ENCODE measurements around the gene GPR176.

The GPR176 gene

DNA sequence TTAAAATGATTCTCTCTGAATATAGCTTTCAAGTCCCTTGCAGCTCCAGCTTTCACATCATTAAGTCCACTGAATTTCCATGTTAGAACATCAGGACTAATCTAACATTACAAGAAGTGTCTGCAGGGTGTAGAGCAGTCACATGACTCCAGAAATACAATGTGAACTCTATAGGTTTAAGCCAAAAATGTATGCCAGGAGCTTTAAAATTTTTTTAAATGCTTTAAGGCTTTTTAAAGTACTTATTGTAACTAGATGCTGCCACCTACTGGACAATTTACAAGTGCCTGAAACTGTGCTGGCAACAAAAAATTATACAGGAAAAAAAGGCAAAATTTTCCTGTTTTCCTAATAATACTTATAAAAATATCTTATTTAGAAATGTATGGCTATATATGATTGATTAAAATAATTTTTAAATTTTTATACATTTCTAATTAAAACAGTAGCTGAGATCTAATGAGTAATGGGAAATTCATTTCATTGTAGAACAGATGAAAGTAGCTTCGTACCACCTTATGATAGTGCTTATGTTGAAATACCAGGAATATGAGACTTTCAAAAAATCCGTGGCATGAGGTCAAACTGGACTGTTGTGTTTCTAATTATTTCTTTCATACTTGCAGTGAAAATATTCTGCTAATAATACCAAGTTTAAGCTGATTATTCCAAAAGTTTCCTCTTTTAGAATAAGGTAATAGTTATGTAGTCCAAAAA lies 163.1 kb downstream of the GPR176 start:
- CTCF ChIA-PET = interaction anchor here (0.6 to 5.7 kb wide), 39 partner anchors 9 to 1069 kb away, joined by 3 to 106 read pairs (median 4); no protein-coding TSS in a partner anchor
- Histone ChIP-seq H3K9me3 (ENCODE audit: control insufficient read depth, insufficient read depth, low read depth, low read length) (no peaks in the 10 kb centered on the region), H3K4me1 (ENCODE audit: control insufficient read depth, insufficient read depth, low read length) (no peaks in the 10 kb centered on the region), H3K4me3 (ENCODE audit: low read depth, low read length) (no peak overlapping the region), H3K36me3 (ENCODE audit: control insufficient read depth in 2 of 2, insufficient read depth in 1 of 2, low read length in 2 of 2) (no peaks in the 10 kb centered on the region), H3K27ac (ENCODE audit: extremely low read depth, low read depth, low read length) (no peak overlapping the region)
- POLR2A ChIA-PET = interaction anchor here (1.2 kb wide), 1 partner anchor 176 kb away, joined by 5 read pairs; the partner anchor contains the start of gene THBS1
- TF ChIP-seq, protein P1, sequence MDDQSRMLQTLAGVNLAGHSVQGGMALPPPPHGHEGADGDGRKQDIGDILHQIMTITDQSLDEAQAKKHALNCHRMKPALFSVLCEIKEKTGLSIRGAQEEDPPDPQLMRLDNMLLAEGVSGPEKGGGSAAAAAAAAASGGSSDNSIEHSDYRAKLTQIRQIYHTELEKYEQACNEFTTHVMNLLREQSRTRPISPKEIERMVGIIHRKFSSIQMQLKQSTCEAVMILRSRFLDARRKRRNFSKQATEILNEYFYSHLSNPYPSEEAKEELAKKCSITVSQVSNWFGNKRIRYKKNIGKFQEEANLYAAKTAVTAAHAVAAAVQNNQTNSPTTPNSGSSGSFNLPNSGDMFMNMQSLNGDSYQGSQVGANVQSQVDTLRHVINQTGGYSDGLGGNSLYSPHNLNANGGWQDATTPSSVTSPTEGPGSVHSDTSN (CRISPR knock-in tag; IDR thresholded peaks at IDR 0.05) = no peak
- TF ChIP-seq ZNF701 (tag by site-specific recombination; IDR thresholded peaks at IDR 0.05) = no peak
- TF ChIP-seq ZNF596 (tag by site-specific recombination; IDR thresholded peaks at IDR 0.05) = no peak
- TF ChIP-seq, protein P2, sequence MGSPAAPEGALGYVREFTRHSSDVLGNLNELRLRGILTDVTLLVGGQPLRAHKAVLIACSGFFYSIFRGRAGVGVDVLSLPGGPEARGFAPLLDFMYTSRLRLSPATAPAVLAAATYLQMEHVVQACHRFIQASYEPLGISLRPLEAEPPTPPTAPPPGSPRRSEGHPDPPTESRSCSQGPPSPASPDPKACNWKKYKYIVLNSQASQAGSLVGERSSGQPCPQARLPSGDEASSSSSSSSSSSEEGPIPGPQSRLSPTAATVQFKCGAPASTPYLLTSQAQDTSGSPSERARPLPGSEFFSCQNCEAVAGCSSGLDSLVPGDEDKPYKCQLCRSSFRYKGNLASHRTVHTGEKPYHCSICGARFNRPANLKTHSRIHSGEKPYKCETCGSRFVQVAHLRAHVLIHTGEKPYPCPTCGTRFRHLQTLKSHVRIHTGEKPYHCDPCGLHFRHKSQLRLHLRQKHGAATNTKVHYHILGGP (tag by site-specific recombination; IDR thresholded peaks at IDR 0.05) = no peak
- peak; percentile 77 for TF ChIP-seq ZNF654 (tag by site-specific recombination; IDR thresholded peaks at IDR 0.05; ENCODE audit: low read depth)

- Histone ChIP-seq H3K9me3 (ENCODE audit: control insufficient read depth, insufficient read depth, low read depth, low read length) (no peaks in the 10 kb centered on the region), H3K4me1 (ENCODE audit: control insufficient read depth, insufficient read depth, low read length) (0 out of 2 replicates have a peak, but pooled peaks cover 3% of the 10 kb centered on the region), H3K4me3 (ENCODE audit: low read depth, low read length) (no peak overlapping the region), H3K27ac (ENCODE audit: extremely low read depth, low read depth, low read length) (no peak overlapping the region), H3K36me3 (ENCODE audit: control insufficient read depth in 2 of 2, insufficient read depth in 1 of 2, low read length in 2 of 2) (no peaks in the 10 kb centered on the region)
- CTCF ChIA-PET = interaction anchor here (0.6 kb wide), 1 partner anchor 1409 kb away, joined by 3 read pairs; no protein-coding TSS in a partner anchor
- POLR2A ChIA-PET = no interaction called here
- no peak for TF ChIP-seq ZNF404 (tag by site-specific recombination; IDR thresholded peaks at IDR 0.05)
- no peak for TF ChIP-seq ZNF555 (tag by site-specific recombination; conservative IDR thresholded peaks at IDR 0.05)
- no peak for TF ChIP-seq HOXA7 (CRISPR knock-in tag; IDR thresholded peaks at IDR 0.05; ENCODE audit: borderline replicate concordance)
- no peak for TF ChIP-seq AEBP2 (tag by site-specific recombination; IDR thresholded peaks at IDR 0.05; ENCODE audit: borderline replicate concordance)
- no peak for TF ChIP-seq ZNF792 (tag by site-specific recombination; IDR thresholded peaks at IDR 0.05)
- no peak for TF ChIP-seq ZSCAN18 (tag by site-specific recombination; IDR thresholded peaks at IDR 0.05)
- TF ChIP-seq ZNF600 (tag by site-specific recombination; IDR thresholded peaks at IDR 0.05) = no peak
- TF ChIP-seq ZNF548 (tag by site-specific recombination; IDR thresholded peaks at IDR 0.05) = no peak
- no peak for TF ChIP-seq ZNF571 (tag by site-specific recombination; IDR thresholded peaks at IDR 0.05)
- no peak for TF ChIP-seq ZNF776 (tag by site-specific recombination; IDR thresholded peaks at IDR 0.05; ENCODE audit: borderline replicate concordance)
- no peak for TF ChIP-seq ZNF19 (tag by site-specific recombination; IDR thresholded peaks at IDR 0.05; ENCODE audit: low read depth)
- TF ChIP-seq YY1 (tag by site-specific recombination; IDR thresholded peaks at IDR 0.05) = no peak
Measured at GRCh38 chr15:39752991-39753390, 167.1 kb downstream of the GPR176 start.
